HFF-Myc (cell line): Measurements from ENCODE around the gene MT1A.
"Not testable (repeated sequence)": the region's sequence is repeated elsewhere in the genome, so short reads cannot be mapped to it uniquely, and the experiment has no call there.

Source experiments
- DNase-seq: peaks from one replicate; pipeline ENCODE4 v3.0.0-alpha.2; 2011; ENCODE audit warnings: low read depth; ENCODE audit errors: extremely low read depth
- H3K4me3 ChIP-seq: replicated peaks from 2 replicates; pipeline ENCODE4 v1.5.1; 2011; ENCODE audit warnings: low read depth, mild to moderate bottlenecking, control low read depth, low read length
- TF ChIP-seq, protein P1 (sequence below): IDR thresholded peaks from 2 replicates; pipeline ENCODE4 v1.5.1; 2012; ENCODE audit warnings: mild to moderate bottlenecking, low read depth, low read length, control low read depth; ENCODE audit errors: missing control alignments

MT1A gene

DNA sequence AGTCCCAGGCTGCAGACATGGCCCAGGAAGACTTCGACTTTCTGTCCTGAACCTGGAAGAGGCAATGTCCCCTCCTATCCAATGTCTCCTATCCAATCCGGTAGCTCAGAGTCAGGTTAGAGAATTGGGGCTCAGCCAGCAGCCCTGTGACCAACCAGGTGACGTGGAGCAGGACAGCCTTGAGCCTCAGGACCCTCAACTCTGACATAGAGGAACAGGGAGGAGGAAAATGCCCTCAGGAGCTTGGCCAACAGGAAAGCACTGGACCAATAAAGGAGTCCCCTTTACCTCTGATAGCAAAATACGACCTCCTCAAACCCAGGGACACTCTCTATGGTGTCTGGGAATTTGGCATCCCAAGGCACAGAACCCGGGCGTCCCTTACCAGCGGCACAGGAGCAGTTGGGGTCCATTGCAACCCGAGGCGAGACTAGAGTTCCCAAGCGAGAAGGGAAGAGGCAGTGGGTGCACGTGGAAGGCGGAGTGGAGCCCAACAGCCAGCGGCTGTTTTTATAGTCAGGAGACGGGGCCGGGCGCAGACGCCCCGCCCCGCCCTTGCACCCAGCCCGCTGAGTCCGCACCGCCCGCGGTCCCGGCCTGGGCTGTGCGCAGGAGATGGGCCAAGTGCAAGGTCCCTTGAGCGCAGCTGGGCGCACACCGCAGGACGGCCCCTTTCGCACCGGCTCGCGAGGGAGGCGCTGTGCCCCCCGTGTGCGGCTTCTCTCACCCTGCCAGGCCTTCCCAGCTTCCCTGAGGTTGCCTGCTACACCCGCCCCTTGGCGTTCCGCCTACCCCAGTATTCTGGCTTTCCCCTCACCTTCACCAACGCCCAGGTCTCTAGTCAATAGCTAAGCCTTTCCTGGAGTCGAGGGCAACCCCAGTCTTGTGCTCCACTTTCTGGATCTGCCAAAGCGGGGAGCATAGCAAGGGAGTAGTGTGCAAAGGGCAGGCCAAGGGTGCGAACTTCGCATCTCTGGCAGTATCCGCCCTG, 29.4 kb downstream of the MT1A start, which contains the start of gene MT1G:
Gene MT1G (minus strand): TSS at position 485 of the 991 bp plus-strand sequence. CDS start 72 bp downstream, at position 413.
- TF ChIP-seq, protein P1, sequence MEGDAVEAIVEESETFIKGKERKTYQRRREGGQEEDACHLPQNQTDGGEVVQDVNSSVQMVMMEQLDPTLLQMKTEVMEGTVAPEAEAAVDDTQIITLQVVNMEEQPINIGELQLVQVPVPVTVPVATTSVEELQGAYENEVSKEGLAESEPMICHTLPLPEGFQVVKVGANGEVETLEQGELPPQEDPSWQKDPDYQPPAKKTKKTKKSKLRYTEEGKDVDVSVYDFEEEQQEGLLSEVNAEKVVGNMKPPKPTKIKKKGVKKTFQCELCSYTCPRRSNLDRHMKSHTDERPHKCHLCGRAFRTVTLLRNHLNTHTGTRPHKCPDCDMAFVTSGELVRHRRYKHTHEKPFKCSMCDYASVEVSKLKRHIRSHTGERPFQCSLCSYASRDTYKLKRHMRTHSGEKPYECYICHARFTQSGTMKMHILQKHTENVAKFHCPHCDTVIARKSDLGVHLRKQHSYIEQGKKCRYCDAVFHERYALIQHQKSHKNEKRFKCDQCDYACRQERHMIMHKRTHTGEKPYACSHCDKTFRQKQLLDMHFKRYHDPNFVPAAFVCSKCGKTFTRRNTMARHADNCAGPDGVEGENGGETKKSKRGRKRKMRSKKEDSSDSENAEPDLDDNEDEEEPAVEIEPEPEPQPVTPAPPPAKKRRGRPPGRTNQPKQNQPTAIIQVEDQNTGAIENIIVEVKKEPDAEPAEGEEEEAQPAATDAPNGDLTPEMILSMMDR = no peak
- DNase-seq = no peak
- no peak within 1 kb of the TSS for H3K4me3 ChIP-seq

DNA sequence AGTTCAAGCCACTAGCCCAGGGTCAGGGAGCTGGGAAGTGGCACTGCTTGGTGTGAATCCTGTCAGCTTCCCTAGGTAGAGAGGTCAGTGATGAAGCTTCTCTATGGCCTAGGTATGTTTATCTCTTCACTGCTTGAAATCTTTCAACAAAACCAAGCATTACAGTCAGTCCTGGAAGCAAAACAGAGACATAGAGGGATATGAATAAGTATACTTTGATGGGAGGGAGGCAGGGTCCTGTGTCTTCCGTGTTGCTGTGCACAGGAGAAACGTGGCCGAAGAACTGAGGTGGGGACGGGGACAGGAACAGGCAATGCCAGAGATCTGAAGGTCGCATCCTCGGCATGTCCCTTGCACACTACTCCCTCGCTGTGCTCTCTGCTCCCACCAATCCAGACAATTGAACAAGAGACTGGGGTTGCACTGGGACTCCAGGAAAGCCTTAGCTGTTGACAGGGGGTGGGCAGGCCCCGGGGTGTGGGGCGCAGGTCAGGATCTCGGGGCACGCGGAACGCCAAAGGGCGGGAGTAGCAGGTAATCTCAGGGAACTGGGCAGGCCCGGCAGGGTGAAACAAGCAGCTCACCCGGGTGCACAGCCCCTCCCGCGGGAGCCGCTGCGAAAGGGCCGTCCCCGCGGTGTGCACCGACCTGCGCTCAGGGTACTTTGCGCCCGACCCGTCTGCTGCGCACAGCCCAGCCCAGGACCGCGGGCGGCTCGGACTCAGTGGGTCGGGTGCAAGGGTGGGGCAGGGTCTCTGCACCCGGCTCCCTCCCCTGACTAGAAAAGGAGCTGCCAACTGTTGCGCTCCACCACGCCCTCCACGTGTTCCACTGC, 30.8 kb downstream of the MT1A start, which contains the start of gene MT1H:
Gene MT1H (plus strand): TSS at position 810 of the 835 bp plus-strand sequence. CDS start 71 bp downstream, outside the sequence.
- no peak within 1 kb of the TSS for H3K4me3 ChIP-seq
- TF ChIP-seq, protein P1 = no peak
- no peak for DNase-seq

GRCh38 chr16:56669840-56670619, 31.6 kb downstream of the MT1A start:
- DNase-seq = no peak
- no peak overlapping the region for H3K4me3 ChIP-seq

GRCh38 chr16:56670620-56670934, 32.1 kb downstream of the MT1A start:
- DNase-seq = no peak
- no peak overlapping the region for H3K4me3 ChIP-seq
- TF ChIP-seq, protein P1 = no peak

More at GRCh38 chr16:56669840-56670619, 31.6 kb downstream of the MT1A start:
- TF ChIP-seq, protein P1 = no peak

DNA sequence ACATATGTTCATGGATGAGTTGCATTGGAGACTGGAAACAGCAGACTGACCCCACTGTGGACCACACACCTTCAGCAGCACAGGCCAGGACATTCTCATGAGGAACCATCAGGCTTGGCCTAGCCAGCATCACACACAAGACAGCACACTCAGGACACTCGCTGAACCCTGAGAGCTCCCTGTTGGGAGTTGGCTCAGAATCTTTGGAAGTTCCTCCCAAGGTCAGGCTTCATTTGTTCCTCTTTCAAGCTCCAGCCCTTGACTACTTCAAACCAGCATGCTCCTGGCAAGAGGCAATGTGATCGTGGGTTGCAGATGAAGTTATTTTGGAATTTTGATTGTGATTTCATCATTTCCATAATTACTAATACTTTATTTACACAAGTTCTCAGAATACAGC, 33.2 kb downstream of the MT1A start:
- not testable (repeated sequence) for DNase-seq, H3K4me3 ChIP-seq

- not testable (repeated sequence) for DNase-seq, H3K4me3 ChIP-seq
These were observed 33.7 kb downstream of the MT1A start for GRCh38 chr16:56672171-56672570.

GRCh38 chr16:56672761-56673536, 34.5 kb downstream of the MT1A start:
- TF ChIP-seq, protein P1 = no peak
- no peak for DNase-seq
- H3K4me3 ChIP-seq = no peak overlapping the region
